Measurements from ENCODE around the gene ELK3.

ELK3 gene

DNA sequence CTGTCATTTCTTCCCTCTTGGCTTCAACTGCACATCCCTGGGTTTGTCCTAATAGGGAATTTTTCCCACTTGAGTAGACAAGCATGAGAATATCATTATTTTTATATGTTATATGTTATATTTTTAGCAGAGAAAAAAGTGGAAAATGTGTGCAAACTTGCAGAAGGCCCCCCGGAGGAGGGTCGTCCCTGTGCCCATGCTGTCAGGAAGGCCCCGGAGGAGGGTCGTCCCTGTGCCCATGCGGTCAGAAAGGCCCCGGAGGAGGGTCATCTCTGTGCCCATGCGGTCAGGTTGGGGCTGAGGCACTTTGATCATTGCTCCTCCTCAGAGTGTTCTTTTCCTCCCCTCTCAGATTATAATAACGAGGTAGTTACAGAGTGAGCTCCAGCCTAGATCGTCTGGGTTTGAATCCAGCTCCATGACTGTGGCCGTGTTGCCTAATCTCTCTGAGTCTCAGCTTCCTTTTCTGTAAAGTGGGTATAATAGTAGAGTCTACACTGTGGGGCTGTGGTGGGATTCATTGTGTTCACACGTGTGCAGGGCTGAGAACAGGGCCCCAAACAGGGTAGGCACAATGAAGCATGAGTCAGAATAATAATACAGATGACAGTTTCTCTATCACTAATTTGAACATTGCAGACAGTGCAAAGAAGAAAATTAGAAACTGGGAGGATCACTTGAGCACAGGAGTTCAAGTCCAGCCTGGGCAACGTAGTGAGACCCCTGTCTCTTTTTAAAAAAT, 33.4 kb downstream of the ELK3 start:
- DNase-seq (ENCODE audit: low read depth in 1 of 2, low spot score in 1 of 2): no peak
- H3K27ac ChIP-seq (replicated peaks): no peak overlapping the region
- H3K27me3 ChIP-seq (ENCODE audit: insufficient read depth, poor library complexity, severe bottlenecking): no peaks in the 10 kb centered on the region
- H3K4me3 ChIP-seq (replicated peaks; ENCODE audit: insufficient read depth, low read length): no peak overlapping the region
- TF ChIP-seq, protein P1, sequence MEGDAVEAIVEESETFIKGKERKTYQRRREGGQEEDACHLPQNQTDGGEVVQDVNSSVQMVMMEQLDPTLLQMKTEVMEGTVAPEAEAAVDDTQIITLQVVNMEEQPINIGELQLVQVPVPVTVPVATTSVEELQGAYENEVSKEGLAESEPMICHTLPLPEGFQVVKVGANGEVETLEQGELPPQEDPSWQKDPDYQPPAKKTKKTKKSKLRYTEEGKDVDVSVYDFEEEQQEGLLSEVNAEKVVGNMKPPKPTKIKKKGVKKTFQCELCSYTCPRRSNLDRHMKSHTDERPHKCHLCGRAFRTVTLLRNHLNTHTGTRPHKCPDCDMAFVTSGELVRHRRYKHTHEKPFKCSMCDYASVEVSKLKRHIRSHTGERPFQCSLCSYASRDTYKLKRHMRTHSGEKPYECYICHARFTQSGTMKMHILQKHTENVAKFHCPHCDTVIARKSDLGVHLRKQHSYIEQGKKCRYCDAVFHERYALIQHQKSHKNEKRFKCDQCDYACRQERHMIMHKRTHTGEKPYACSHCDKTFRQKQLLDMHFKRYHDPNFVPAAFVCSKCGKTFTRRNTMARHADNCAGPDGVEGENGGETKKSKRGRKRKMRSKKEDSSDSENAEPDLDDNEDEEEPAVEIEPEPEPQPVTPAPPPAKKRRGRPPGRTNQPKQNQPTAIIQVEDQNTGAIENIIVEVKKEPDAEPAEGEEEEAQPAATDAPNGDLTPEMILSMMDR (IDR thresholded peaks at IDR 0.05; ENCODE audit: insufficient read depth, low read length): no peak
- TF ChIP-seq POLR2AphosphoS5 (IDR thresholded peaks at IDR 0.05; ENCODE audit: low read depth) (no peak), GABPA (IDR thresholded peaks at IDR 0.05; ENCODE audit: low read depth) (no peak), SPI1 (IDR thresholded peaks at IDR 0.05; ENCODE audit: borderline replicate concordance, low read depth) (no peak)
- TF ChIP-seq, protein P2, sequence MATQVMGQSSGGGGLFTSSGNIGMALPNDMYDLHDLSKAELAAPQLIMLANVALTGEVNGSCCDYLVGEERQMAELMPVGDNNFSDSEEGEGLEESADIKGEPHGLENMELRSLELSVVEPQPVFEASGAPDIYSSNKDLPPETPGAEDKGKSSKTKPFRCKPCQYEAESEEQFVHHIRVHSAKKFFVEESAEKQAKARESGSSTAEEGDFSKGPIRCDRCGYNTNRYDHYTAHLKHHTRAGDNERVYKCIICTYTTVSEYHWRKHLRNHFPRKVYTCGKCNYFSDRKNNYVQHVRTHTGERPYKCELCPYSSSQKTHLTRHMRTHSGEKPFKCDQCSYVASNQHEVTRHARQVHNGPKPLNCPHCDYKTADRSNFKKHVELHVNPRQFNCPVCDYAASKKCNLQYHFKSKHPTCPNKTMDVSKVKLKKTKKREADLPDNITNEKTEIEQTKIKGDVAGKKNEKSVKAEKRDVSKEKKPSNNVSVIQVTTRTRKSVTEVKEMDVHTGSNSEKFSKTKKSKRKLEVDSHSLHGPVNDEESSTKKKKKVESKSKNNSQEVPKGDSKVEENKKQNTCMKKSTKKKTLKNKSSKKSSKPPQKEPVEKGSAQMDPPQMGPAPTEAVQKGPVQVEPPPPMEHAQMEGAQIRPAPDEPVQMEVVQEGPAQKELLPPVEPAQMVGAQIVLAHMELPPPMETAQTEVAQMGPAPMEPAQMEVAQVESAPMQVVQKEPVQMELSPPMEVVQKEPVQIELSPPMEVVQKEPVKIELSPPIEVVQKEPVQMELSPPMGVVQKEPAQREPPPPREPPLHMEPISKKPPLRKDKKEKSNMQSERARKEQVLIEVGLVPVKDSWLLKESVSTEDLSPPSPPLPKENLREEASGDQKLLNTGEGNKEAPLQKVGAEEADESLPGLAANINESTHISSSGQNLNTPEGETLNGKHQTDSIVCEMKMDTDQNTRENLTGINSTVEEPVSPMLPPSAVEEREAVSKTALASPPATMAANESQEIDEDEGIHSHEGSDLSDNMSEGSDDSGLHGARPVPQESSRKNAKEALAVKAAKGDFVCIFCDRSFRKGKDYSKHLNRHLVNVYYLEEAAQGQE (IDR thresholded peaks at IDR 0.05; ENCODE audit: insufficient replicate concordance, low read depth): no peak

DNA sequence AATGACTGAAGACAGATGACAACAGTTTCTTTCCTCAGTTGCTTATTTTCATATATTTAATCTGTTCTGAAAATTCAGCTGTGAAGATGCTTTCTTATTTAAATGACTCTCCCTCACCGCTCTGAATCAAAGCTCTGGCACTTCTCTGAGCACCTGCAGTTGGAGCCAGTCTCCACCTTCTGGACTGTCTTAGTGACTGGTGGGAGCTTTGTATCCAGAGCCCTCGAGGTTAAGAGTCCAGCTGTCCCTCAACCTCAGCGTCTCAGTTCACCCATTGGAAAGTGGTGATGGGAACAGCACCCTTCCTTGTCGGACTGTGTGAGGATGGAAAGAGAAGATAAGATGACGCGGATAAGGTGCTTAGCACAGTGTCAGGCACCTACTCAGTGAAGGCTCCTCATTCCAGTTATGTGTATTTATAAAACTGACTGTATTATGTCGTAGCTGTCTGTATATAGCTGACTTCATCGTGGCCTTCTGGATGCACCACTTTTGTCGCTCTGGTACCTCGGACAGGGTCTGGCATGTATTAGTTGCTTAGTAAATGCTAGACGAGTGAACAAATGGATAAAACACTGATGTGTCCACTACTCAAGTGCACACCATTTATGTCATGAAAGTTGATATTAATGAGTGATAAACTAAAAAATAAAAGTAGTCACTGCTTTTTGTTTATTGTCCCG, 34.5 kb downstream of the ELK3 start:
- no peak overlapping the region for H3K27ac ChIP-seq (replicated peaks)
- no peak overlapping the region for H3K4me3 ChIP-seq (replicated peaks; ENCODE audit: insufficient read depth, low read length)
- no peak for TF ChIP-seq POLR2AphosphoS5 (IDR thresholded peaks at IDR 0.05; ENCODE audit: low read depth)
- TF ChIP-seq, protein P2 (IDR thresholded peaks at IDR 0.05; ENCODE audit: insufficient replicate concordance, low read depth): peak; percentile 28
- TF ChIP-seq, protein P1 (IDR thresholded peaks at IDR 0.05; ENCODE audit: insufficient read depth, low read length): no peak
- DNase-seq (ENCODE audit: low read depth in 1 of 2, low spot score in 1 of 2): no peak
- no peaks in the 10 kb centered on the region for H3K27me3 ChIP-seq (ENCODE audit: insufficient read depth, poor library complexity, severe bottlenecking)

DNA sequence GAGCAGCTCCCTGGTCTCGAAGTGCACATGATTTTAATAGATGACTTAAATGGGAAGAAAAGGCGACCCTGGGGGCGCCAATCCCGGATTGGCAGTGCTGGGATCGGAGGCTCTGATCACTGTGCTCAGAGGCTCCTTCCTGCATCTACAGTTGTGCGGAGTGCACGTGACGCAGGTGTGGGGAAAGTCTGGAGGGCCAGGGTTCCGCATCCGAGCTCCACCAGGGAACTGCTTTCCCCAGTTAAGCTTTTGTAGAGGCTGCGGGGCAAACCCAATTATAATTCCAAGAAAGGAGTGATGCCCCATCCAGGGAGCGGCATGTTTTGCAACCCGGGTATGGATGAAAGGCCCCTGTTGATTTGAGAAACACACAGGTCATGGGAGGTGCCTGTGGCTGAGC, 36.5 kb downstream of the ELK3 start:
- no peak overlapping the region for H3K27ac ChIP-seq (replicated peaks)
- H3K4me3 ChIP-seq (replicated peaks; ENCODE audit: insufficient read depth, low read length): no peak overlapping the region
- no peak for DNase-seq (ENCODE audit: low read depth in 1 of 2, low spot score in 1 of 2)
- TF ChIP-seq POLR2AphosphoS5 (IDR thresholded peaks at IDR 0.05; ENCODE audit: low read depth) (no peak), GABPA (IDR thresholded peaks at IDR 0.05; ENCODE audit: low read depth) (no peak), SPI1 (IDR thresholded peaks at IDR 0.05; ENCODE audit: borderline replicate concordance, low read depth) (no peak)
- TF ChIP-seq, protein P2 (IDR thresholded peaks at IDR 0.05; ENCODE audit: insufficient replicate concordance, low read depth): no peak
- TF ChIP-seq, protein P1 (IDR thresholded peaks at IDR 0.05; ENCODE audit: insufficient read depth, low read length): no peak
- H3K27me3 ChIP-seq (ENCODE audit: insufficient read depth, poor library complexity, severe bottlenecking): no peaks in the 10 kb centered on the region
